GM12878 (cell line): ENCODE results near the gene AGBL1. TPM values are rescaled to one million over a fixed set of nuclear protein-coding genes. Genes with fewer than 3 reads are reported as not detected.

Experiments
- ATAC-seq: fragments of 200-7000 bp; cut with Tn5 transposase; 3 replicates; pipeline ENCODE4 v1.9.1; 2020; ENCODE audit warnings: mild to moderate bottlenecking, moderate library complexity
- BruUV-seq: library from RNA; stranded (reverse); fragments of 400-500 nt; replicated peaks from 2 replicates; lab custom pipeline; 2021; lab: Mats Ljungman, UMichigan
- CTCF ChIA-PET: fragments of 300-600 bp; sonication (Branson Sonifier 250); formaldehyde crosslinking; extraction: SDS; loops from one replicate; lab custom pipeline; 2021; ENCODE audit warnings: inconsistent platforms; lab: Yijun Ruan, JAX
- POLR2A ChIA-PET: fragments of 350-600 bp; formaldehyde crosslinking; extraction: SDS; loops from one replicate; lab custom pipeline; 2021; ENCODE audit warnings: inconsistent platforms; lab: Charles Lee
- RAD21 ChIA-PET: fragments of 300-600 bp; sonication (Branson Sonifier 250); formaldehyde crosslinking; loops from one replicate; lab custom pipeline; 2023; ENCODE audit warnings: antibody characterized with exemption; ENCODE audit not compliant: unreplicated experiment; lab: Charles Lee
- SMC1A ChIA-PET: fragments of 300-600 bp; sonication (Branson Sonifier 250); formaldehyde crosslinking; loops from one replicate; lab custom pipeline; 2023; ENCODE audit not compliant: unreplicated experiment, uncharacterized antibody; lab: Charles Lee
- DNase-seq: peaks from one replicate; pipeline ENCODE4 v3.0.0-alpha.2; 2011; ENCODE audit warnings: low read depth, low spot score
- FAIRE-seq: peaks from 3 replicates; lab custom pipeline; 2011; peaks lifted over from hg19 to GRCh38; lab: Jason Lieb, UNC
- H2AFZ ChIP-seq: 2 replicates; pipeline ENCODE4 v1.6.0; 2011; ENCODE audit warnings: low read depth, low read length, control low read depth; ENCODE audit not compliant: control insufficient read depth
- H3K27ac ChIP-seq: 2 replicates; pipeline ENCODE4 v1.5.1; 2011; ENCODE audit warnings: control low read depth; ENCODE audit not compliant: control insufficient read depth, insufficient read depth
- H3K27me3 ChIP-seq, 2 experiments: replicated peaks in 1 of 2; 2 replicates each; pipeline versions ENCODE4 v1.6.0 to v1.6.1; 2011; ENCODE audit warnings: low read length in 1 of 2; ENCODE audit not compliant: control insufficient read depth in 2 of 2, insufficient read depth in 2 of 2
- H3K36me3 ChIP-seq, 2 experiments: 2 replicates each; pipeline ENCODE4 v1.5.1; 2011; ENCODE audit warnings: low read length in 1 of 2; ENCODE audit not compliant: control insufficient read depth in 2 of 2, insufficient read depth in 2 of 2
- H3K4me1 ChIP-seq: 2 replicates; pipeline ENCODE4 v1.6.1; 2011; ENCODE audit warnings: mild to moderate bottlenecking, low read length, moderate library complexity, mixed read lengths; ENCODE audit not compliant: control insufficient read depth, insufficient read depth
- H3K4me2 ChIP-seq: 2 replicates; pipeline ENCODE4 v1.6.0; 2011; ENCODE audit warnings: control low read depth; ENCODE audit not compliant: control insufficient read depth, insufficient read depth
- H3K4me3 ChIP-seq: fragments of 200-600 bp; sonication (generic); 2 replicates; pipeline ENCODE4 v1.5.1; 2016
- H3K79me2 ChIP-seq: 2 replicates; pipeline ENCODE4 v1.6.0; 2011; ENCODE audit warnings: low read length; ENCODE audit not compliant: control insufficient read depth, insufficient read depth
- H3K9ac ChIP-seq: 2 replicates; pipeline ENCODE4 v1.8.0; 2011; ENCODE audit warnings: low read length, control low read depth, mixed read lengths; ENCODE audit not compliant: control insufficient read depth, insufficient read depth
- H3K9me3 ChIP-seq: replicated peaks from 3 replicates; pipeline ENCODE4 v1.5.1; 2011; ENCODE audit warnings: mild to moderate bottlenecking, low read length; ENCODE audit not compliant: control insufficient read depth, insufficient read depth
- H4K20me1 ChIP-seq: 2 replicates; pipeline ENCODE4 v1.6.0; 2011; ENCODE audit not compliant: control insufficient read depth, insufficient read depth
- CBX3 ChIP-seq: fragments of 200-600 bp; sonication (generic); IDR thresholded peaks from 2 replicates; pipeline ENCODE4 v1.6.1; 2016; ENCODE audit warnings: low read depth, borderline replicate concordance
- NFYA ChIP-seq: IDR thresholded peaks from 2 replicates; pipeline ENCODE4 v1.6.1; 2011; ENCODE audit warnings: low read depth, mild to moderate bottlenecking, low read length, improper control_type of control experiment, borderline replicate concordance
- PML ChIP-seq: IDR thresholded peaks from 2 replicates; pipeline ENCODE4 v1.6.1; 2012; ENCODE audit warnings: low read length, inconsistent platforms
- TAF1 ChIP-seq: IDR thresholded peaks from 2 replicates; pipeline ENCODE4 v1.6.1; 2011; ENCODE audit warnings: mild to moderate bottlenecking, low read depth, low read length, borderline replicate concordance
- TCF3 ChIP-seq: IDR thresholded peaks from 2 replicates; pipeline ENCODE4 v1.6.1; 2012; ENCODE audit warnings: low read depth, mild to moderate bottlenecking, low read length, borderline replicate concordance; ENCODE audit not compliant: insufficient read depth
- WGBS: methylation state at CpG from one replicate; pipeline ENCODE4 v1.1.6; 2016; ENCODE audit warnings: low lambda C conversion rate; ENCODE audit not compliant: insufficient replicate concordance, insufficient coverage; ENCODE audit errors: missing lambda C conversion rate; 5-methylcytosine and 5-hydroxymethylcytosine counted together
- in situ Hi-C: fragments of 300-500 bp; cut with MboI; formaldehyde crosslinking; loops from 9 replicates; pipeline ENCODE4 v1.14.3; 2018; ENCODE audit warnings: mixed read lengths
- intact Hi-C: fragments of 100-400 bp; cut with micrococcal nuclease; formaldehyde crosslinking; loops from one replicate; pipeline ENCODE4 v1.14.2; 2022; ENCODE audit not compliant: unreplicated experiment
- polyA plus RNA-seq, 11 experiments: library from polyadenylated mRNA; depleted of rRNA in 4 of 11; unstranded in 6 of 11; stranded (reverse) in 5 of 11; fragments of >200 nt; fragmentation: Nextera tagmentation in 4 of 11; fragmentation: Illumina TruSeq in 1 of 11; extraction: Ambion mirVana in 4 of 11; extraction: Trizol in 1 of 11; gene quantifications; 1 replicate in 1 of 11; 2 replicates in 10 of 11; pipeline versions ENCODE4 v1.2.1 to v1.2.3, GENCODE V29; 2011 to 2016; ENCODE audit warnings: inconsistent platforms in 2 of 11, missing spikeins in 2 of 11, low read depth in 1 of 11
- total RNA-seq, 4 experiments: library from RNA; depleted of rRNA in 3 of 4; stranded (reverse); fragments of >200 nt in 3 of 4; fragmentation: Illumina TruSeq in 1 of 4; extraction: Trizol in 1 of 4; gene quantifications; 2 replicates each; pipeline versions ENCODE4 v1.2.1 to v1.2.3, GENCODE V29; 2013 to 2021

AGBL1 gene
- total and polyA plus RNA-seq, 10 of the 15 experiments (the other 5 are each of a cell fraction or from before 2014, with no cell fraction given), result not detected

- 0% methylated on average over 1 of the region's 1 CpG for WGBS
- DNase-seq (no peak), ATAC-seq (no peak), FAIRE-seq (no peak)
- Histone ChIP-seq H3K4me2 (no peak overlapping the region), H3K79me2 (no peaks in the 10 kb centered on the region), H3K36me3 (no peaks in the 10 kb centered on the region), H2AFZ (no peak overlapping the region), H3K4me1 (no peaks in the 10 kb centered on the region), H3K27ac (no peak overlapping the region), H3K9ac (no peak overlapping the region), H3K9me3 (no peaks in the 10 kb centered on the region), H4K20me1 (no peaks in the 10 kb centered on the region), H3K4me3 (no peak overlapping the region), H3K27me3 (no peaks in the 10 kb centered on the region)
- in situ Hi-C loops (no loop called here), intact Hi-C loops (no loop called here)
- POLR2A ChIA-PET, result no interaction called here
- no peak for TF ChIP-seq TAF1
- RAD21 ChIA-PET, result no interaction called here
- SMC1A ChIA-PET, result no interaction called here
- no TSS peak for BruUV-seq
- CTCF ChIA-PET, result no interaction called here
Measured at GRCh38 chr15:86830304-86830703, 750.6 kb downstream of the AGBL1 start.

- DNase-seq (no peak), FAIRE-seq (no peak), ATAC-seq (no peak)
- Histone ChIP-seq H4K20me1 (no peaks in the 10 kb centered on the region), H3K27ac (no peak overlapping the region), H3K9me3 (no peaks in the 10 kb centered on the region), H2AFZ (no peak overlapping the region), H3K27me3 (no peaks in the 10 kb centered on the region), H3K79me2 (no peaks in the 10 kb centered on the region), H3K4me3 (no peak overlapping the region), H3K4me2 (no peak overlapping the region), H3K36me3 (no peaks in the 10 kb centered on the region), H3K9ac (no peak overlapping the region), H3K4me1 (no peaks in the 10 kb centered on the region)
- ChIA-PET SMC1A (no interaction called here), RAD21 (no interaction called here), POLR2A (no interaction called here), CTCF (no interaction called here)
- WGBS, result 3% methylated on average over 2 of the region's 2 CpGs
- BruUV-seq, result no TSS peak
- in situ Hi-C loops, result no loop called here
- TF ChIP-seq PML (no peak), TCF3 (no peak), NFYA (no peak), CBX3 (no peak)
- intact Hi-C loops, result no loop called here
Measured at GRCh38 chr15:86833595-86833994, 753.9 kb downstream of the AGBL1 start.
